ENCODE results near the gene MCOLN3. TPM values are rescaled to one million over a fixed set of nuclear protein-coding genes. Genes with fewer than 3 reads are reported as not detected.

MCOLN3 gene, protein sequence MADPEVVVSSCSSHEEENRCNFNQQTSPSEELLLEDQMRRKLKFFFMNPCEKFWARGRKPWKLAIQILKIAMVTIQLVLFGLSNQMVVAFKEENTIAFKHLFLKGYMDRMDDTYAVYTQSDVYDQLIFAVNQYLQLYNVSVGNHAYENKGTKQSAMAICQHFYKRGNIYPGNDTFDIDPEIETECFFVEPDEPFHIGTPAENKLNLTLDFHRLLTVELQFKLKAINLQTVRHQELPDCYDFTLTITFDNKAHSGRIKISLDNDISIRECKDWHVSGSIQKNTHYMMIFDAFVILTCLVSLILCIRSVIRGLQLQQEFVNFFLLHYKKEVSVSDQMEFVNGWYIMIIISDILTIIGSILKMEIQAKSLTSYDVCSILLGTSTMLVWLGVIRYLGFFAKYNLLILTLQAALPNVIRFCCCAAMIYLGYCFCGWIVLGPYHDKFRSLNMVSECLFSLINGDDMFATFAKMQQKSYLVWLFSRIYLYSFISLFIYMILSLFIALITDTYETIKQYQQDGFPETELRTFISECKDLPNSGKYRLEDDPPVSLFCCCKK
- polyA plus RNA-seq (ENCODE audit: insufficient read length in 4 of 4): 10 to 100 TPM in 2 of 4 donors, 1 to 10 TPM in 2; 6.0 to 15.6 (median 9.6) TPM

DNA sequence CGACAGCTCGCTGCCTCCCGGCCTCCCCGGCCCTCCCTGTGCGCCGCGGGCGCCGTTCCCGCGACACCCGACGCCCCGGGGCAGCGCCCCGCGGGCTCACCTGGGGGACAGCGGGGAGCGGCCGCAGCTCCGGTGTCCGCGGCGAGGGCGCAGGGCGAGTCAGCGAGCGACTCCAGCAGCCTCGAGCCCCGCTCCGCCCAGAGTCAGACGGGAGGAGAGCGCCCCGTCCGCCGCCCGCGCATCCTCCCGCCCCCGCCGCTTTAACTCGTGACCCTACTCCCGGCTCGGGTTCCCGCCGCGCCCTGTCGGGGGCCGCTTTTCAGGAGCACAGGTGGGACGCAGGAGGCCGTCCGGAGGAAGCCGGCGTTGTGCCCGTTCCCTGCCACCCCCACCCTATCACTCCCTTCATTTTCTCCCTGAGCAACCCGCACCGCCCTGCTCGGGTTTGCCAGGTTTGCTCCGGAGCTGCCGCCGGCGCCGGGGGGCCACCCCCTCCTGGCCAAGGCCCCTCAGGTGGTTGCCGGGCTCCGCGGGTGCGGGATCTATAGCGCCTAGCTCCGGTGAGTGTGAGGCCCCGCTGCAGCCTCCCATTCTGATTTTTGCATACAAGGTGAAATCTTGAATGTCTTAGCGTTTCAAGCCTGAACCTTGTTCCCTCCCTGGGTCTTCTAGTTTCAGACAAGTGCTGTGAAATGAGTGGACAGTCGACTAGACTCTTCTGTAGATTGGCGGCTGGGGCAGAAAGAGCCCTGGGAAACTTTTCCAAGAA lies at the start of gene MCOLN3:
Gene MCOLN3 (minus strand): TSS at position 205 of the 769 bp plus-strand sequence. CDS start 3,140 bp downstream, outside the sequence.
- DNase-seq (ENCODE audit: low read depth in 4 of 4, low spot score in 2 of 4): no peak

DNA sequence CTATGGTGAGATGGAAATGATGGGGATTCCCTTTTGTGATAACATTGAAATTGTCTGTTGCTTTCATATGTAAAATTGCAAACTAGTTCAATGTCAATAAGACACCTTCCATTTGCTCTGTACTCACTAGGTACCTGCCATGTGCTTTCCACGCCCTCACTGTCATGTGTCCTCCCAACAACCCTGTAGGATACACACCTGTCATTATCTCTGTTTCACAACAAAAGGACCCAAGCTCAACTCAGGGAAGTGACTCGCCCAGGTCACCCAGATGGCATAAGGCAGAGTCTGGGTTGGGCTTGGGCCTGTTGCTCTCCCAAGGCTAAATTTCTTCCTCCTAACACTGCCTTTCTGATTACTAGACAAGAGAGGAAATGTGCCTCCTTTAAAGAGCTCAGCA lies 45.3 kb upstream of the MCOLN3 start:
- no peak for DNase-seq (ENCODE audit: low read depth in 4 of 4, low spot score in 2 of 4)

DNA sequence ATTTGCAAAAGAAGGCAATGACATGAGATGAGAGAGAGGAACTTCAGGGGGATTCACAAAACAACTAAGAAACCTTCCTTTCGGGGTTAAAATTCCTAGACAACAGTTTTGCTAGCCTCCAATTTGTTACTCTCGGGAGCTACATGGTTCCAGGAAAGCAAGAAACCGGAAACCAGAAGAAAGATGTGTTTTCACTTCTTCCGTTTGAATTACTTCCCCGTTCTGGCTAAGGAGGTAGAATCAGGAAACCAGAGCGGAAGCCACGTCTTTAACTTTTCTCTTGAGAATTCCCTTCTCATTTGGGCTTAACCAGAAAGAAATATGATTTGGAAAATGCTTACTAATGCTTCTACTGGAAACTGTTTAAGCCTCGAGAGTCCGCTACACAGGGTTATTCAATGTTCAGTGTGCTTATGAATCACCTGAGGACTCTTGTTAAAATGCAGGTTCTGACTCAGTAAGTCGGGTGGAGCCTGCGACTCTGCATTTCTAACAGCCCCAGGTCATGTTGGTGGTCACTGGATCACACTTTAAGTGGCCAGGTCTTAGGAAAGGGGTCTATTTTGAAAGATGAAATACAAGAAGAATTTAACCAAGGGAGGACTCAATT lies 43.5 kb upstream of the MCOLN3 start:
- no peak for DNase-seq (ENCODE audit: low read depth in 4 of 4, low spot score in 2 of 4)

DNA sequence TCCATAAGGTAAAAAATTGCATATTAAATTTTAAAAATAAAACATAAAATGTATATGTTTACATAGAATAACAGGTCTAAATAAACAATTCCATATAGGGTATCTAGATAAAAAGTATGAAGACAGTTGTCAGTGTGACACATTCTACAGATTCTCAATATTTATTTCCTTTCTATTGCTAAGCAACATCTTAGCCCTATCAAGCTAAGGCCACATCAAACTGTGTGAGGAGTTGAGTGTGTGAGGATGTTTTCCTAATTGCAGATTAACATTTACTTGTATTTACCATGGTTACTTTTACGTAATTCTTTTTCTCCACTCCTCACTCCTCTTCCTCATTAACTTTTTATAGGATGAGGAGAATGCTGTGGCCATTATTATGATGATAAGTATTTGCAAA lies 41.9 kb upstream of the MCOLN3 start:
- DNase-seq (ENCODE audit: low read depth in 4 of 4, low spot score in 2 of 4): no peak

DNA sequence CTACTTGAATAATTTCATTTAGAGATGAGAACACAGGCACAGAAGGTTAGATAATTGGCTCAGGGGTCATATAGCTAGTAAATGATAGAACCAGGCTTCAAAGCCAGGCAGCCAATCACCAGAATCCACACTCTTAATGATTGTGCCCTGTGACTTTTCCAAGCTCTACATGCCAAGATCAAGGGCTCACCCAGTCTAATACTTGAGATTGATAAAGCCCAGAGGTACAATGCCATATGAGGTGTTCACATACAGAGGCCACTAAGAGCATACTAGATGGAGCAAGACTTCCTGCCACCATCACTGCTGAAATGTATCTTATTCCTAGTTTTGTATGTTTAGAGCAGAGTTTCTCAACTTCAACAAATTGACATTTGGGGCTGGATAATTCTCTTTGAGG lies 40.9 kb upstream of the MCOLN3 start:
- DNase-seq (ENCODE audit: low read depth in 4 of 4, low spot score in 2 of 4): no peak

DNA sequence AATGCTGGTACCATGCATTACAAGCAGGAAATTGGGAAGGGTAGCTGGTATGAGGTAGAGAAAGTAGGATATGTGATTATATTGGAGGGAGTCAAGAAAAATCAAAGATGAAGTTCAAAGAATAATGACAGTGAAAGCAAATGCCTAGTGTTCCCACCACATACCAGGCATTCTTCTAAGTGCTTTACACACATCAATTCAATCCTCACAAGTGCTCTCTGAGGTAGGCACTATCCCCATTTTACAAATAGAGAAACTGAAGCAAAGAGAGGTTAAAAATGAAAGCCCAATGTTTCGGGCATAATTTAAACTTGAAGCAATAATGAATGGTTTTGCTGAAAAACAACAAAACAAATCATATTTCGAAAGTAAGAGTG lies 40.1 kb upstream of the MCOLN3 start:
- no peak for DNase-seq (ENCODE audit: low read depth in 4 of 4, low spot score in 2 of 4)

DNA sequence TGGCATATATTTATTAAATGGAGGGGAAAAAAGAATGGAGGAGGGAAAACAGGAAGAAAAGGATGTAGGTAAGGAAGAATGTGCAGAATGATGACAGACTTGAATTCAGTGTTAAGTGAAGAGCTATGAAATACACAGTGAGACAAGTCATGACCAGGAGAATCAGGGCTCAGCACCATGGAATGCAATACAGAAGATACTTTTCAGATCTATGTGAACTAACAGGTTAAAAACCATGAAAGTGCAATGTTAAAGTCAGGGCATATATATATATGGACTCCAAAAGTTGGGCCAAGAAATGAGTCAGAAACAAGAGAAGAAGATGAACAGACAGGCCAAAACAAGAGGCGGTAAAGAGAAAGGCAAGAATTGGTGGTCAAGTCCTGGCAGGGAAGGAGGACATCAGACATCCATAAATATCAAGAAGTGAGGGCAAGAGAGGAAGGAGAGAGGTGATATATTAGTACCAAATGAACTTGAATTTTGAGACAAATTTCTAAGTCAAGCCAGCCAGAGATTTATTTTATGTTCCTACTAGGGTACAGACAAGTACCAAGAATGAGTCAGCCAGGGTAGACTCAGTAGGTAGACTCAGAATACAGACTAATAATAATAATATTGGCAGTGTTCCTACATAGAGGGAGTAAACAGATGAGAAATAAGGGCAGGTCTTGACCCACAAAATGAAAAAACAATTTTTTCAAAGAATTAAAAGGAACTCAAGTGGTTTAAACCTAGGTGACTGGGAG lies 39.5 kb upstream of the MCOLN3 start:
- no peak for DNase-seq (ENCODE audit: low read depth in 4 of 4, low spot score in 2 of 4)

DNA sequence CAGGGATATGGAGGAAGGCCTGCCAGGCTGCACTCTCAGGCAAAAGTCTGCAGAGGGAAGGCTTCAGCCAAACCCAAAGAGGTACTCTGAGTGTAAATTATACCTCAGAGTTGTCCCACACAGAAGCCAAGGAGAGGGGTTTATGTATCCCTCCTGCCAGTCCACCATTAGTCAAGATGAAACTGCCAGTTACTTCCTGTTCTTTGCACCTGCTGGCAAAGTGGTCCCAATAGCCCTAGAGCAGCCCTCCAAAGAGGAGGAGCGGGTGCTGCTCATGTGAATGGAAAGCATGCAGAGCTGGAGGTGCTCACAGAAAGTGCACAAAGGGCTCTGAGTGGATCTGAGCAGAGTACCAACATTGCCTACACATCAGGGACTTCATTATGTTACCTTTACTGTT lies 37.1 kb upstream of the MCOLN3 start:
- DNase-seq (ENCODE audit: low read depth in 4 of 4, low spot score in 2 of 4): no peak

DNA sequence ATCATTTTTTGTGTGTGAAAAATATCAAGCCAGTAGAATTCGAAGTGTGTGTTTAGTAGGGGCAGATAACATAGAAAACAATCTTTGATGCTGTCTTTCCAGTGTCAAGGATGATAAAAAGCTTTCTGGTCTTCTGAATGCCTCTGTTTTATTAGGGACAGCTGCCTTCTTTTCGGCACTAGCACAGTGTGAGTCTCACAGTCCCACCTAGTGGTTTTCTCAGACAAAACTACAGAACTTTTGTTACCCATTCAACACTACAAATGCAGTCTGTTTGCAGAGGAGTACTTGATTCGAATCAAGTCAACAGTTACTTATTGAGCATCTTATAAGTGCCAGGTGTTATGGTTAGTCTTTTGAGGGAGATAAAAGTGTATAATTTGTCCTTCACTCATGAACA lies 30.6 kb upstream of the MCOLN3 start:
- no peak for DNase-seq (ENCODE audit: low read depth in 4 of 4, low spot score in 2 of 4)

DNA sequence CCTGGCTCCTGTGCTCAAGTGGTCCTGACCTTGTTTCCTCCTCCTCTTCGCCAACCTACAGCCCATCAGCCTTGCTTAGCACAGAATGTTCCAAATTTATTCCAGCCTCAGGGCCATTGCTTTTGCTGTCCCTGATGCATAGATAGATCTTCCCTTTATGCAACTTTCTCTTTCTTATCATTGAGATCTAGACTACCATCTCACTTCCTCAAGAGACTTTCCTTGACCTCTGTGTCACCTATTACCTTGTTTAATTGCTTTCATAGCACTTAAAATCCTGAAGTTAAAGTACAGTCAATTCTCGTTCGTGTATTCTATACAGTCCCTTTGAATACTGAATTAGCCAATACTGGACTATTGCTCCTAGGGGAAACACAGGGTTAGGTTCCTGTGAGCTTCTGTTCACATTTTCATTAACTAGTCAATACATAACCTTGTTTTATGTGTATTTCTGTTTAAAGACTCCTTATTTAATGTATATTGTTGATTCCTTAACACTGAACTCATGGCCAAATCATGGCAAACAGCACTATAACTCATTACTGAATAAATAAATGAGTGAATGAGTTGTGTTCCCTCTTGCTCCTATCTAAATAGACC lies 26.2 kb upstream of the MCOLN3 start:
- no peak for DNase-seq (ENCODE audit: low read depth in 4 of 4, low spot score in 2 of 4)

DNA sequence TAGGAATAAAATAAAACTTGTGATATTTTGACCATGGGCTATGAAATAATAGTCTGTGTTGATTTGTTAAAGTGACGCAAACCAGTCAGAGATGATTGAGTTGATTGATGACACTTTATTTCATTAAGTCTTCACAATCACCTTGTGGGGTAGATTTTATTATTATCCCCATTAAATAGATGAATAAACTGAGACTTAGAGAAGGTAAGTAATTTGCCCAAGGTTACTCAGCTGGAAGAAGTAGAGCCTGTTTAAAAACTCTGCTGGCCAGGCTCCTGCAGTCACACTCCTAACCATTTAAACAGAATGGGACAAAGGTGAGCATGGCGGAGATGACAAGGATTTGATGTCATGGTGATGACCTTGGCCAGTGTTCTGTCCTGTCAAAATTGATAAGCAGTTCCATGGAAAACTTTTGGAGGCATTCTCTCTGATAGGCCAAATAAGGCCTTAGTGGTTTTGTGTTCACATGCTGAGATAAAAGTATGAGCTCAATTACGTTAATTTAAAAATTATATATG lies 22.7 kb upstream of the MCOLN3 start:
- no peak for DNase-seq (ENCODE audit: low read depth in 4 of 4, low spot score in 2 of 4)

DNA sequence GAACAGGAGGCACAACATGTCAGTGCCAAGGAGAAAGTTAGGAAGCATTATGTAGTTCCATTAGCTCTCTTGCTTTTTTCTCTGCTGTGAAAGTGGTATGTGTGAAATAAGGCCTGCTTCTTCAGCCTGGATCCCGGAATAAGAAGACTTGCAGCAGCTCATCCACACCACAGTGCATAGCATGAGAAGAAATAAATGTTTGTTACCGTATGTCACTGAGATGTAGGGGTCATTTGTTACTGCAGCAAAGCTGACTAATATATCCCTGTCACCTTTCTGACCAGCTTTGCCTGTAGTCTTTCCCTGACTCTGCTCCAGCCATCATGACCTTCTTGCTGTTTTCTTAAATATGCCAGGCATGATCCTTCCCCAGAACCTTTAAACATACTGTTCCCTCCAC lies 20.5 kb upstream of the MCOLN3 start:
- DNase-seq (ENCODE audit: low read depth in 4 of 4, low spot score in 2 of 4): no peak

DNA sequence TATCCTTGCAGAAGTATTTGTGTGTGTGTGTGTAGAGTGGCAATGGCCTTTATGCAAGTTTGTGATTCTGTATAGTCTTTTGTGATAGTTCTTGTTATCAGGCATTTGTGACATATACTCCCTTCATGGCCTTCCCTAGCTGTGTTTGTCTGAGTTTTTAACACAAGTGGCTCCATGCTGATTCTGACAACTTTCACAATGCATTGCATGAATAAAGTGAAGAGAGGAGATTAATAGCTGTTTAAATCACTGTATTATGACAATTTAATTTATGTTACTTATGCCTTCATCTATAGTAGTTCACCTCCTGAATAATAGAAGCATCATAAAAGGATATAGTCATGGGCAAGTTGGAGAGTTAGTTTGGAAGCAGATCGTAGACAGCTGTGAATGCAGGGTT lies 17.2 kb upstream of the MCOLN3 start:
- DNase-seq (ENCODE audit: low read depth in 4 of 4, low spot score in 2 of 4): no peak

DNA sequence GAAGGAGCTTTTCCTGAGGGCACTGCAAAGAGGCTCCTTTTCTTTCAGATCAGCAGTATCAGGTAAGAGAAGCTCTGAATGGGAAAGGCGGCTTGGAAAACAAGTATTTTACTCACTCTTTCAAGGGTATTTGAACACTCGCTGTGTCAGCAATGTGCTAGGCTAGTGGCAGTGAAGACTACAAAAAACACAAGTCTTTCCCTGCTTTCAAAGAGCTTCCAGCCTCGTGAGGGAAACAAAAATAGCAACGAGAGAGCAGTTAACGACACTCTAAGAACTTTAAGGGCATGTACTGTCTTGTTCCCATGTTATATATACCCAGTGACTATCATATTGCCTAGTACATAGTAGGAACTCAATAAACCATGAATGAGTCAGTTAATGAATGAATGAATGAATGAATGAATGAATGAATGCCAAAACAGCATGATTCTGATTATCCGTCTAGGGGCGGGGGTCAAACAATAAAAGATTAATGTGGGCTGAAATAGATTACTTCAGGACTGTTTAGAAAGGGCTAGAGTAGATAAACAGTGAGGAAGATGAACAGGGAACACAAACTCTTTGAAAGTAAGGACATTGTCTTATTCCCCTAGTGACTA lies 14.2 kb upstream of the MCOLN3 start:
- DNase-seq (ENCODE audit: low read depth in 4 of 4, low spot score in 2 of 4): no peak

DNA sequence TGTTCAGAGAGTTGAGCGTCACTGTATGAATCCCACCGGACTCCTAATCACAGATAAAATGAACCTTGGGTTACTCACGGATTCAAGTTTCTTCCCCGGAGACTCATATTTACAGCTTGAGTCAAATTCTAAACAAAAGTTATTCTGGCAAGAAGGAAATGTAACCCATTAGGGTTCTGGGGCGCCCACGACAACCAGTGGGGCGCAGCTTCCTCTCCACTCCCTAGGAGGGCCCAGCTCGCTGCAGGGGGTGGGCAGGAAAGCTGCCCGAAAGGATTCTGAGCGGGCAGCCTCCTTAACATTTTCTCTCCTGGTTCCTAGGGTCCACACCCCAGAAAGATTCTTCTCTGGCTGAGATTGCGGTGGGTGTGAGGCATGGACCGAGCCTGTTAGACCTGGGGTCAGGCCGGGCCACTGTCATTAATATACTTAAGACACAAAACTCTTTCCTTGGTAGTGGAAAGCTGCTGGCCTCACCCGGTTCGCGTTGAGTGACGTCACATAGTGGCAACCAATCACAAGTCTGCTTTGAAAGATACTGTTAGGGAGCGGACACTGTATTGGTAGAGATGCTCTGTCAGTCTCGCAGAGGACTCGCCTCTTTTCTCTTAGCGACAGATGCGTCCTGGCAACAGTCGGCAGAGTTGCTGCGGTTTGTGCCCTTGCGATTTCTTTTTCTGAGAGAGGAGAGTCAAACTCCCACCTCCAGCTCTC lies 13.6 kb upstream of the MCOLN3 start:
- DNase-seq (ENCODE audit: low read depth in 4 of 4, low spot score in 2 of 4): peak; percentile 93 to 98 (median 94)

DNA sequence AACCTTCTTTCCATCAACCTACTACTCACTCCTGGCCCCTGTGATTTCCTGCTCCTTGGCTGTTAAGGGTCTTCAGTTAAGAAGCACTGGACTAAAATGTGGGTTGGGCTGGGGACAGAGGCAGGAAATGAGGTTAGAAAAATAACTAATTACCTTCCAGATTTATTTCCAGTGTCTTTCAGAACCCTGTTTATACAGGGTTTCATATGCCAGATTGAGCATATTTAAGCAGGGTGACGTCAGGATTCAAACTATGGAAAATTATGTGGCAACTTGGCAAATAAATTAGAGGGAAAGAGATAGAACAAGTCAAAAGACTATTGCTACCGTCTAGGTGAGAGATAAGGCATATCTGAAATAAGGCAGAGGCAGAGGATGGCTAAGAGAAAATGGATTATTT lies 11.7 kb upstream of the MCOLN3 start:
- DNase-seq (ENCODE audit: low read depth in 4 of 4, low spot score in 2 of 4): no peak

DNA sequence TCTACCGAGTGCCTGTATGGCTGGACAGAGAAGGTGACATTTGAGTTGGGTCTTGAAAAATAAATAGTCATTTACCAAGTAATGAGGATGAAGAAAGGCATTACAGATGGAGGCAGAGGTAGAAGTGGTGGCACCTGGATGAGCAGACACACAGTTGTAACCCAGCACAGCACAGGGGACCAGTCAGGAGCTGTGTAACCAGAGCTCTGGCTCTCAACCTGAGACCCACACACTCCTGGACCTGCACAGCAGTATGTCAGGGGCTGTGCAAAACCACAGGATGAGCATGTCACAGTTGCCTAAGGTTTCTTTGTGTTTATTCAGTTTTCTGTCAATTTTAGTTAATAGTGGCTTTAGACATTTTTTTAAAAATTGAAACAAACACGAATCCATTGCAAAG lies 11.3 kb upstream of the MCOLN3 start:
- no peak for DNase-seq (ENCODE audit: low read depth in 4 of 4, low spot score in 2 of 4)

DNA sequence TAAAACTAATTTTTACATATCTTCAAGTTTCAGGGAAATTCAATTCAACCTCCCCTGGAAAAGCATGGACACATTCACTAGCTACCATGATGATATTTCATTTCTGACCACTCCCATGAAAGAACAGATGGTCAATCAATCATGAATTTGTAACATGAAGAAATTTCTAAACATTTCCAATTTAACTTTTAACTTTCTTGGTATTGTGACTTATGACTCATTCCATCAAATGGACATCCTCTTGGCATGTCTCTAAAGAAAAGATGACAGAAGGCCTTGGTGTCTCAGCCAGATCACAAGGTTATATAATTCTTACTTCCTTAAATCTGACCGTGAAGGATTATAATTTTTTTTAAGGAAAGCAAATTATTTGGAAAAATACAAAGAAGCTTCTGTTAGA lies 10.5 kb upstream of the MCOLN3 start:
- no peak for DNase-seq (ENCODE audit: low read depth in 4 of 4, low spot score in 2 of 4)

DNA sequence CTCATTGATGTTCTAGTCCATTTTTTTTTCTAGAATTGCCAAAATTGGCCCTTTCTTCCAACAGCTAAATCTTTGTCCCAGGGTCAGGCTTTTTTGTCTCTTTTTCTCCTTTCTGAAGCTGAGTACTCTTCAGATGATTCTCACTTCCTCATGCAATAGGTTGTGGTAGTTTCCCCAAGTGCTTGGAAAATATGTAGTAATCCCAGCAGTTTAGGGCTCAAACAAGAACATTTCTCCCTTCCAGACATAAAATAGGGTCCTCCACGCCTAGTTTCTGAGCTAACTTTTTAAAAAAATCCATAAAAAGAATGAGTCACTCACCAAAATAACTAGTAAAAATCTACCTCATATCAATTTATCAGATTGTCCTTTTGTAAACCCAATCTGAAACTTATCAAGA lies 10.0 kb upstream of the MCOLN3 start:
- DNase-seq (ENCODE audit: low read depth in 4 of 4, low spot score in 2 of 4): no peak

Data from left renal cortex interstitium (tissue), 4 donors.